GM12878 (cell line): ENCODE data around the gene TTC39C.

ENCODE experiments used
- JUNB ChIP-seq: IDR thresholded peaks from 2 replicates; pipeline ENCODE4 v1.6.1; 2016; ENCODE audit warnings: antibody characterized with exemption, mild to moderate bottlenecking
- TF ChIP-seq, protein P1 (sequence below): IDR thresholded peaks from 2 replicates; pipeline ENCODE4 v1.6.1; 2011; ENCODE audit warnings: borderline replicate concordance, low read depth, mild to moderate bottlenecking, moderate library complexity, low read length; ENCODE audit not compliant: insufficient read depth, poor library complexity, severe bottlenecking
- TF ChIP-seq, protein P2 (sequence below): IDR thresholded peaks from 2 replicates; pipeline ENCODE4 v1.6.1; 2011; ENCODE audit warnings: low read depth, low read length, improper control_type of control experiment, borderline replicate concordance

DNA sequence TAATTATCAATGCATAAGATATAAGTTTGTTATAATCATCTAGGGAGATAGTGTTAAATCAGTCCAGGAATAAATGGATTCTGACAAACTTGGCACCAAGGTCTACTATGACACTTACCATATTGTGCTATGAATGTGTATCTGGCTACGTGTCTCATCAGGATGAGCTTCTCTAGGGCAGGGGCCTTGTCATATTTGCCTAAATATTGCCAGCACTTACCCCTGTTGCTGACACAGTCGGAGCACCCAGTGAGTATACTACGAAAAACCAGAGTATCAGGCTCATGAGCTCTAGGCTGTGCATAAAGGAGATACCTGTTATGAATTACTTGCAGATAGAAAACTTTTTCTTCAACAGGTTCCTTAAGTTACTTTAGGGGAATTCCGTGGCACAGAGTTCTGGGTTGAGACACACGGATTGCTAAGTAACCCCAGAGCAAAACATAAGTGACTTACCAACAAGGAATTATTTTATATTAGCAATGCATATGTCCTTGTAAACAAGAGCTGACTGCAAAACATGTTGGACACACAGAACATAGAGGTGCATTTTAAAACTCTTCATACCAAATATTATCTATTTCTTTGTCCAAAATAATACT is 7.7 kb upstream of the TTC39C start:
- no peak for TF ChIP-seq JUNB
- TF ChIP-seq, protein P1, sequence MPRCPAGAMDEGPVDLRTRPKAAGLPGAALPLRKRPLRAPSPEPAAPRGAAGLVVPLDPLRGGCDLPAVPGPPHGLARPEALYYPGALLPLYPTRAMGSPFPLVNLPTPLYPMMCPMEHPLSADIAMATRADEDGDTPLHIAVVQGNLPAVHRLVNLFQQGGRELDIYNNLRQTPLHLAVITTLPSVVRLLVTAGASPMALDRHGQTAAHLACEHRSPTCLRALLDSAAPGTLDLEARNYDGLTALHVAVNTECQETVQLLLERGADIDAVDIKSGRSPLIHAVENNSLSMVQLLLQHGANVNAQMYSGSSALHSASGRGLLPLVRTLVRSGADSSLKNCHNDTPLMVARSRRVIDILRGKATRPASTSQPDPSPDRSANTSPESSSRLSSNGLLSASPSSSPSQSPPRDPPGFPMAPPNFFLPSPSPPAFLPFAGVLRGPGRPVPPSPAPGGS, result no peak
- TF ChIP-seq, protein P2, sequence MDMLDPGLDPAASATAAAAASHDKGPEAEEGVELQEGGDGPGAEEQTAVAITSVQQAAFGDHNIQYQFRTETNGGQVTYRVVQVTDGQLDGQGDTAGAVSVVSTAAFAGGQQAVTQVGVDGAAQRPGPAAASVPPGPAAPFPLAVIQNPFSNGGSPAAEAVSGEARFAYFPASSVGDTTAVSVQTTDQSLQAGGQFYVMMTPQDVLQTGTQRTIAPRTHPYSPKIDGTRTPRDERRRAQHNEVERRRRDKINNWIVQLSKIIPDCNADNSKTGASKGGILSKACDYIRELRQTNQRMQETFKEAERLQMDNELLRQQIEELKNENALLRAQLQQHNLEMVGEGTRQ, result no peak
